HG03457 (cell line): ENCODE measurements around the gene GTF3C4.

Experiments used
- ATAC-seq: cut with Tn5 transposase; IDR thresholded peaks from one replicate; pipeline ENCODE4 v1.9.1; 2021; ENCODE audit warnings: moderate number of reproducible peaks; ENCODE audit not compliant: unreplicated experiment

Gene GTF3C4

GRCh38 chr9:132730054-132731033 lies 60.1 kb downstream of the GTF3C4 start:
- no peak for ATAC-seq

GRCh38 chr9:132731230-132731629 lies 61.0 kb downstream of the GTF3C4 start:
- no peak for ATAC-seq

GRCh38 chr9:132732326-132733259 lies 62.3 kb downstream of the GTF3C4 start:
- ATAC-seq: no peak

GRCh38 chr9:132733260-132733815 lies 63.1 kb downstream of the GTF3C4 start:
- no peak for ATAC-seq

GRCh38 chr9:132739710-132740310 lies 69.5 kb downstream of the GTF3C4 start:
- no peak for ATAC-seq

GRCh38 chr9:132740526-132741309 lies 70.5 kb downstream of the GTF3C4 start:
- no peak for ATAC-seq

- ATAC-seq: no peak
These were observed 72.6 kb downstream of the GTF3C4 start for GRCh38 chr9:132742821-132743311.

- no peak for ATAC-seq
These were observed 73.7 kb downstream of the GTF3C4 start for GRCh38 chr9:132743931-132744479.
